Adrenal gland (tissue), 5 donors: ENCODE results near the gene ITGB3.

Experiments
- CTCF ChIP-seq, 6 experiments: fragments of 450-650 bp in 4 of 6; fragments of 200-600 bp in 2 of 6; sonication (generic) in 1 of 6; IDR thresholded peaks; 1 replicate in 5 of 6; 2 replicates in 1 of 6; pipeline versions ENCODE4 v1.5.1 to v1.8.0; 2016 to 2021; ENCODE audit warnings: antibody characterized with exemption in 6 of 6, mild to moderate bottlenecking in 2 of 6, moderate library complexity in 1 of 6
- POLR2A ChIP-seq, 2 donors: fragments of 450-650 bp; IDR thresholded peaks; one replicate each; pipeline ENCODE4 v1.6.1; 2017; ENCODE audit warnings: antibody characterized with exemption in 2 of 2, mild to moderate bottlenecking in 2 of 2, moderate library complexity in 1 of 2
- donor health status: DM: no; HTN: no; CAD: no.

- TF ChIP-seq CTCF (IDR thresholded peaks at IDR 0.05) (no peak), POLR2A (IDR thresholded peaks at IDR 0.05) (no peak)
Measured at GRCh38 chr17:47237841-47238240, 15.8 kb upstream of the ITGB3 start.
